ENCODE measurements around the gene GLOD5. TPM values are rescaled to one million over a fixed set of nuclear protein-coding genes. Genes with fewer than 3 reads are reported as not detected.

GLOD5 gene
- total and polyA plus RNA-seq, 9 of the 15 experiments (the other 6 are each of a cell fraction or from before 2014, with no cell fraction given), result 0.27 to 4.4 (median 2.2) TPM

GRCh38 chrX:48785540-48786214 lies 24.1 kb downstream of the GLOD5 start (continued):
- TF ChIP-seq ZBTB26 (CRISPR knock-in tag; IDR thresholded peaks at IDR 0.05) (peak; percentile 77; the same call in 1 of the 2 replicates), CBFB (CRISPR knock-in tag; IDR thresholded peaks at IDR 0.05) (0 out of 2 replicates have a peak, but pooled peaks have one; percentile 50), ZNF395 (CRISPR knock-in tag; IDR thresholded peaks at IDR 0.05) (peak; percentile 74; the same call in 1 of the 2 replicates), YY1 (IDR thresholded peaks at IDR 0.05; ENCODE audit: borderline replicate concordance in 1 of 3, control insufficient read depth in 1 of 3, extremely low read depth in 1 of 3, insufficient read depth in 3 of 3, insufficient read length in 1 of 3, insufficient replicate concordance in 2 of 3, low read depth in 1 of 3, low read length in 2 of 3) (no peak), CTBP1 (IDR thresholded peaks at IDR 0.05; ENCODE audit: borderline replicate concordance) (peak; percentile 62; the same call in 1 of the 2 replicates), PYGO2 (tag; IDR thresholded peaks at IDR 0.05) (0 out of 2 replicates have a peak, but pooled peaks have one; percentile 35), ESRRA (IDR thresholded peaks at IDR 0.05; ENCODE audit: borderline replicate concordance, low read depth) (peak; percentile 44; the same call in 1 of the 2 replicates), ZNF668 (CRISPR knock-in tag; IDR thresholded peaks at IDR 0.05) (0 out of 2 replicates have a peak, but pooled peaks have one; percentile 33), SP1 (CRISPR knock-in tag; IDR thresholded peaks at IDR 0.05) (peak; percentile 50; the same call in 1 of the 2 replicates), ATF3 (IDR thresholded peaks at IDR 0.05) (no peak; the same call in 1 of the 2 replicates), ATF3 (CRISPR knock-in tag; conservative IDR thresholded peaks at IDR 0.05) (no peak), ZNF780A (CRISPR knock-in tag; IDR thresholded peaks at IDR 0.05) (no peak), CREM (IDR thresholded peaks at IDR 0.05; ENCODE audit: low read depth) (peak; percentile 66), SMAD4 (CRISPR knock-in tag; conservative IDR thresholded peaks at IDR 0.05) (peak; percentile 90), NR2C1 (IDR thresholded peaks at IDR 0.05) (no peak), NR2C1 (tag; IDR thresholded peaks at IDR 0.05) (0 out of 2 replicates have a peak, but pooled peaks have one; percentile 31), ZNF184 (CRISPR knock-in tag; IDR thresholded peaks at IDR 0.05) (no peak), E2F4 (CRISPR knock-in tag; IDR thresholded peaks at IDR 0.05; ENCODE audit: low read depth) (0 out of 2 replicates have a peak, but pooled peaks have one; percentile 29), CHD1 (IDR thresholded peaks at IDR 0.05; ENCODE audit: low read length) (no peak), RBM25 (IDR thresholded peaks at IDR 0.05; ENCODE audit: low read depth, low read length, severe bottlenecking) (peak; percentile 89), GATA2 (CRISPR knock-in tag; IDR thresholded peaks at IDR 0.05) (peak; percentile 75), ZNF584 (CRISPR knock-in tag; IDR thresholded peaks at IDR 0.05; ENCODE audit: low read depth) (no peak)
